HL-60 (cell line): ENCODE measurements around the gene KCNJ12.
"Not testable (repeated sequence)": the region's sequence is repeated elsewhere in the genome, so short reads cannot be mapped to it uniquely, and the experiment has no call there.

Source experiments
- DNase-seq, 2 experiments: peaks; one replicate each; pipeline ENCODE4 v3.0.0-alpha.2; 2010 to 2020; ENCODE audit warnings: low read depth in 1 of 2, low spot score in 1 of 2
- H3K27ac ChIP-seq: fragments of 250-450 bp; sonication (Bioruptor Pico); replicated peaks from 2 replicates; pipeline ENCODE4 v1.5.1; 2020; ENCODE audit warnings: mild to moderate bottlenecking, moderate library complexity
- H3K27me3 ChIP-seq: fragments of 250-450 bp; sonication (Bioruptor Pico); 2 replicates; pipeline ENCODE4 v1.5.1; 2021; ENCODE audit warnings: mild to moderate bottlenecking, moderate library complexity; ENCODE audit not compliant: insufficient read depth, poor library complexity, severe bottlenecking
- H3K4me3 ChIP-seq: replicated peaks from 2 replicates; pipeline ENCODE4 v1.5.1; 2011; ENCODE audit warnings: mild to moderate bottlenecking, control low read depth, low read length; ENCODE audit not compliant: insufficient read depth
- SPI1 ChIP-seq: IDR thresholded peaks from 2 replicates; pipeline ENCODE4 v1.6.1; 2012; ENCODE audit warnings: low read depth, mild to moderate bottlenecking, borderline replicate concordance
- TF ChIP-seq, protein P1 (sequence below): IDR thresholded peaks from 2 replicates; pipeline ENCODE4 v1.6.1; 2012; ENCODE audit warnings: low read depth; ENCODE audit not compliant: insufficient replicate concordance

The KCNJ12 gene

GRCh38 chr17:21425736-21426135, 49.6 kb downstream of the KCNJ12 start:
- Histone ChIP-seq H3K4me3 (no peak overlapping the region), H3K27ac (no peak overlapping the region), H3K27me3 (no peaks in the 10 kb centered on the region)
- no peak for TF ChIP-seq SPI1
- TF ChIP-seq, protein P1, sequence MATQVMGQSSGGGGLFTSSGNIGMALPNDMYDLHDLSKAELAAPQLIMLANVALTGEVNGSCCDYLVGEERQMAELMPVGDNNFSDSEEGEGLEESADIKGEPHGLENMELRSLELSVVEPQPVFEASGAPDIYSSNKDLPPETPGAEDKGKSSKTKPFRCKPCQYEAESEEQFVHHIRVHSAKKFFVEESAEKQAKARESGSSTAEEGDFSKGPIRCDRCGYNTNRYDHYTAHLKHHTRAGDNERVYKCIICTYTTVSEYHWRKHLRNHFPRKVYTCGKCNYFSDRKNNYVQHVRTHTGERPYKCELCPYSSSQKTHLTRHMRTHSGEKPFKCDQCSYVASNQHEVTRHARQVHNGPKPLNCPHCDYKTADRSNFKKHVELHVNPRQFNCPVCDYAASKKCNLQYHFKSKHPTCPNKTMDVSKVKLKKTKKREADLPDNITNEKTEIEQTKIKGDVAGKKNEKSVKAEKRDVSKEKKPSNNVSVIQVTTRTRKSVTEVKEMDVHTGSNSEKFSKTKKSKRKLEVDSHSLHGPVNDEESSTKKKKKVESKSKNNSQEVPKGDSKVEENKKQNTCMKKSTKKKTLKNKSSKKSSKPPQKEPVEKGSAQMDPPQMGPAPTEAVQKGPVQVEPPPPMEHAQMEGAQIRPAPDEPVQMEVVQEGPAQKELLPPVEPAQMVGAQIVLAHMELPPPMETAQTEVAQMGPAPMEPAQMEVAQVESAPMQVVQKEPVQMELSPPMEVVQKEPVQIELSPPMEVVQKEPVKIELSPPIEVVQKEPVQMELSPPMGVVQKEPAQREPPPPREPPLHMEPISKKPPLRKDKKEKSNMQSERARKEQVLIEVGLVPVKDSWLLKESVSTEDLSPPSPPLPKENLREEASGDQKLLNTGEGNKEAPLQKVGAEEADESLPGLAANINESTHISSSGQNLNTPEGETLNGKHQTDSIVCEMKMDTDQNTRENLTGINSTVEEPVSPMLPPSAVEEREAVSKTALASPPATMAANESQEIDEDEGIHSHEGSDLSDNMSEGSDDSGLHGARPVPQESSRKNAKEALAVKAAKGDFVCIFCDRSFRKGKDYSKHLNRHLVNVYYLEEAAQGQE, result no peak
- no peak for DNase-seq

- H3K27ac ChIP-seq, H3K4me3 ChIP-seq, H3K27me3 ChIP-seq, DNase-seq: not testable (repeated sequence)
Observed at GRCh38 chr17:21426246-21426645, 50.1 kb downstream of the KCNJ12 start.

DNA sequence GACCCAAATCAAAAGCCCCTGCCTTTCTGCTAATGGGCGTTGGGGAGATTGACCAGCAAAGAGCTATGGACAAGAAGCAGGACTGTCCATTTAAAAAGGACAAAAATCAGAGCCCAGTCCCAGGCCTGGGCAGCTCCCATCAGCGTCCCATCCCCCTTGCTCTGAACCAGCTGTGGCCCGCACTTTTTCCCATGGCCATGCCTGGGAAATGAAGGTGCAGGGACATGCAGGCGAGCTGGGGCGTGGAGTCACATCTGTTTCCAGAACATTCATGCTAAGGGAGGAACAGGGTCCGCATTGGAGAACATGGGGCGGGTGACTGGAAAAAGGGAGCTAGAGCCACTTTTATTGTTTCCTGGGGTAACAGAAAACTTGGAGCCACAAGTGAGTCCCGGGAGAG, 50.7 kb downstream of the KCNJ12 start:
- not testable (repeated sequence) for DNase-seq, H3K27ac ChIP-seq, H3K4me3 ChIP-seq, H3K27me3 ChIP-seq

GRCh38 chr17:21427727-21428126, 51.6 kb downstream of the KCNJ12 start:
- not testable (repeated sequence) for H3K27me3 ChIP-seq, H3K27ac ChIP-seq, H3K4me3 ChIP-seq, DNase-seq

DNA sequence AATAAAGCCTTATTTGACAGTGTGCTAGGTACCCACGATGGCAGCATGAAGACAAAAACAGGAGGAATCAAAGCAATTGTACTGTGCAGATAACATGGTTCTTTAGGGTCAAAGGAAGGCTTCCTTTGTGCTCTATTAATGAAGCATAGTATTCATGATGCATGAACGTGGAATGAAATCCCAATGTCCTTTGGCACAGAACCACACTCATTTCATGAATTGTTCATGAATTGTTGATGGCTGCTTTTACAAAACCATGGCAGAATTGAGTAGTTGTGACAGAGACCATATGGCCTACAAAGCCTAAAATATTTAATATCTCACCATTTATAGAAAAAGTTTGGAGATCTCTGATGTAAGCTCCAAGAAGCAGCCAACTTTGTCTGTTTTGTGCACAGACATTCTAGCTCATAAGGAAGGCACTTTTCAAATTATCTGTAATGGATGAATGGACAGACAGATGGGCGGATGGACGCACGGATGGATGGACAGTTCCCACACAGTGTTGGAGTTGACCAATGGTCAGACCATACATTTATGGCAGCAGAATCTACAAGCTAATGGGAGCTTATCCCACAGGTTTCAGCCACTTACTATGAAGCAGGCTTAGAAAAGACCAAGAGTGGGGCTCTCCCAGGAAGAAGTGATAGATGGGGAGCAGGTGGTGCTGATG, 52.7 kb downstream of the KCNJ12 start:
- not testable (repeated sequence) for H3K27ac ChIP-seq, H3K27me3 ChIP-seq, DNase-seq

GRCh38 chr17:21429921-21430628, 53.9 kb downstream of the KCNJ12 start:
- H3K27me3 ChIP-seq, H3K4me3 ChIP-seq, DNase-seq, H3K27ac ChIP-seq: not testable (repeated sequence)

More for the DNA sequence above, 52.7 kb downstream of the KCNJ12 start:
- not testable (repeated sequence) for H3K4me3 ChIP-seq

DNA sequence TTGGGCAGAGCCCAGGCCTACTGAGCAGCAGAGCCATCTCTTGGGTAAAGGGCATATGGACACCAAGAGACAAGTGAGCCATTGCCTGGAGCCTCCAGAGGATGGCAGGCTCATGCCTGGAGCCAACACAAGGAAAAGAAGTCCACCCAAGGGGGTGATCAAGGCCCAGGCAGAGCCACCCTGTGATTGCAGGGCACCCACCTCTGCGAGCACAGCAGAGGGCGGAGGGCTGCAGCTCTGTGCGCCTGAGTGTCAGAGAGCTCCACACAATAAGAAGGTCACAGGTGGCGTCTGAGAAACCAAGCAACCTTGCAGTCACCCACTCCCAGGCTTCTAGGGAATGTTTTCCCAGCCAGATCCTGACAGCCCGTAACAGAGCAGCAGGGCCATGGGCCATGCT, 57.8 kb downstream of the KCNJ12 start:
- not testable (repeated sequence) for H3K27ac ChIP-seq, H3K27me3 ChIP-seq, H3K4me3 ChIP-seq, DNase-seq

GRCh38 chr17:21434976-21435375, 58.8 kb downstream of the KCNJ12 start:
- H3K4me3 ChIP-seq, H3K27me3 ChIP-seq, DNase-seq, H3K27ac ChIP-seq: not testable (repeated sequence)

DNA sequence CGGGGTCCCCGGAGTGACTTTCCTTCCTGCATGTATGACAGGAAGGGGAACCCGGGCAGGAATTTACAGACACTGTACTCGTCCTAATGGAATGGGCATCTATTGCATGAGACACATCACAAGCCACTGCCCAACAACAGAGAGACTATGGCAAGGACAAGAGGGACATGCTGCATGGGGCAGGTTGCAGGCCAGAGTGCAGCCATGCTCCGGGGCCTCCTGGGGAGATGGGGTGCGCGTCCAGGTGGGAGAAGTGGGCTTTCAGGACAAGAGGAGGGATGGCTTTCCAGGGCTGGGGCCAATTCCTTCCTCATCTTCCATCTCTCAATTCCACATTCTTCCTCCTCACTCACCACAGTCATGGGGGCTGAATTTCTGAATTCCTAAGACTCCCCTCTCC, 60.3 kb downstream of the KCNJ12 start:
- DNase-seq, H3K4me3 ChIP-seq, H3K27ac ChIP-seq, H3K27me3 ChIP-seq: not testable (repeated sequence)

DNA sequence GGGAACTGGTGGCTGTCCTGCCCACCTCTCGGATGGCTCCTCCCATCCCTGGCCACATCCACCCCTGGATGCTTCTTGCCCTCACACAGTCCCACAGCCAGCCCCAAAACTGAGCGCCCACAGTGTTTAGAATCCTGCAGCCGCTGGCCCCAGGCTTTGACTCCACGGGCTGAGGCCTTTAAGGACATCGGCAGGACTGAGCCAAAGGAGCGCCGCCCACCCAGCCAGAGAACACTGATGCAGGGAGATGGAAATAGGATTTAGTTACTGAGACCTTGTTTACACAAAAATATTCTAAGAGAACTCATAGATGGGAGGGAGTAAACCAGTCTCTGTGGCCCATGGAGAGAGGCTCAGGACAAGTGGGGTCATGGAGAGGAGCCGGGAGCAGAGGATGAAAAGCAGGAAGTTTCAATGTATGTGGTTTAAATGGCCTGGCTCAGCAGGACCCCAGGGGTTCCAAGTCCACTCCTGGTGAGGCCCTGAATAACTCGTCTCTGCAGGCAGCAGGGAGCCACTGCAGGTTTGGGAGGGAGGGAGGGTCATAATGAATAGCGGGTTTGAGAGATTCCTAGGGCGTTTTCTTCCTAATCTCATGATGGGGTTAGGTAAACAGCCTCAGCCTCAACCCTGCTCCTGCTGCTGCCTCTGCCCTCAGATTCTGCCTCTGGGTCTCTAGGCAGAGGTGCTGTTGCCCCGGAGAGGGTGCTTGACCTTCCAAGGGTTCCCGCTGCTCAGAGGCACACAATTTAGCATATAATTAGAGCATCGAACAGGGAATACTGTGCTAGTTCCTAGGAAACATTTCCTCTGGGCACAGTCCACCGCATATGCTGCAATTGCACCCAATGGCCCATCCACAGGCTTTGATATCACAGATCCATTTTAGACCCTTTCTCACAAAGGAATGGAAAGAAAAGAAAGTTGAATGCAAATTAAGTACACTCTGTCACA, 61.0 kb downstream of the KCNJ12 start:
- H3K27me3 ChIP-seq, H3K27ac ChIP-seq, DNase-seq, H3K4me3 ChIP-seq: not testable (repeated sequence)

DNA sequence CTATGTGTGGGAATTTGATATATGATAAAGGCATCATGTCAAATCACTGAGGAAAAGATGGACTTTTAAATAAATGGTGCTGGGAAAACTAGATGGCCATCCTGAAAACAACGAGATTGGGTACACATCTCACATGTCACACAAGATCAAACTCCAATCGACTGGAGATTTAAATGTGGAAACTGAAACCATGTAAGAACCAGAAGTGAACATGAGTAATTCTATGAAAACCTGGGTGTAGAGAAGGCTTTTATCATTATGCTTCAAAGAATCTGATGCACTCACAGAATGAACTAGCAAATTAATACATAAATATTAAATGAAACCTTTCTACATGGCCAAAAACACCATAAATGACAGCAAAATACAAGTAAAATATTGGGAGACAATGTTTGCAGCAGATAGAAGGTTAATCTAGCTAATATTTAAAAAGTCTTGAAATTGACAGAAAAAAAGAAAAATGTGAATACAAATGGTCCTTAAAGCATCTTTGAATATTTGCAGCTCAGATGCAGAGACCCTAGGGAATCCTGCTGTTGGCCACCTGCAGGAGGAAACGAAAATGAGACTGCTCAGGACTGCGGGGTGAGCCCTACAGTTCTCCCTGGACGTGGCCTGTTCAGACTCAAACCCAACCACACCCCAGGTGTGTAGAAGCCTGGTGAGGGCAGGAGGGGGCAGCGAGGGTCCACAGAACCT, 62.3 kb downstream of the KCNJ12 start:
- H3K27me3 ChIP-seq, H3K4me3 ChIP-seq, DNase-seq, H3K27ac ChIP-seq: not testable (repeated sequence)

- DNase-seq, H3K4me3 ChIP-seq, H3K27me3 ChIP-seq, H3K27ac ChIP-seq: not testable (repeated sequence)
Observed at GRCh38 chr17:21439015-21439336, 62.8 kb downstream of the KCNJ12 start.
